GM18909 (cell line): ENCODE data around the gene PRR4.

ENCODE experiments used
- ATAC-seq: cut with Tn5 transposase; IDR thresholded peaks from one replicate; pipeline ENCODE4 v1.9.1; 2021; ENCODE audit warnings: mild to moderate bottlenecking; ENCODE audit not compliant: unreplicated experiment, poor library complexity

Gene PRR4

DNA sequence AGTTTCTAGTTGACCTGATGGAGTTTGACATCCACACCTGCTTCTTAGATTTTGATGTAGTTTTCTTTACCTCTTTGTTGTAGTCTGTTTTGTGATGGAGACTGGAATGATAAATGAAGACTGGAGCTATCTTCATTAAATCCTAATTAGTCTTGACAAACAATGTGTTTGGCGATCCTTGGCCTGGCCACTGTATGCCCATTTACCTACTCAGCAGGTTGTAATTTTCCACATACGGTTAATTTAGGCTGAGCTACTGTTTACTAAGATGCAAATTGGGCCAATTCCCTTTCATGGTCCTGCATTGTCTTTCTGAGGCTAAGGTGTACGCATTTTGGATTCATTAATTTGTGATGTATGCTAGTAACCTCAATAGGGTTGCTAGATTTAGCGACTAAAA, 46.7 kb downstream of the PRR4 start, which contains the start of gene TAS2R7:
TAS2R7 (minus strand) TSS at position 41 of the 400 bp plus-strand sequence. CDS start 57 bp downstream, outside the sequence.
- ATAC-seq: no peak

DNA sequence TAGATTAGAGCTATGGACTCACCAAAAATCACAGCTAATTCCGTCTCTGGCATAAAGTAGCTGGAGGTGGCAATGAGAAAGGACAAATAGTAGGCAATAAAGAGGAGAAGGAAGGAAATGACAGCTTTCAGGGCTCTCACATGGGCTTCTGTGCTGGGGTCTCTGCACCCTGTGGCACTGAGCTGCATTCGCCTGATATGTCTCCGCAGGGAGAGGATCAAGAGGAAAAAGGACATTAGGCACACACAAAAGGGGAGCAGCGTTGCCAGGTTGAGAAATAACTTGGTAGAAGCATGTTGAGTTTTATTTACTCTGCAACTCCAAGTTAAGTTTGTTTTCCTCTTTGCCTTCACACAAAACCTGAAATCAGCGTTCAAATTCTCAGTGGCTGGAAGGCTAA, 47.5 kb downstream of the PRR4 start:
- ATAC-seq: no peak
